ENCODE results near the gene UGT1A6. TPM values are rescaled to one million over a fixed set of nuclear protein-coding genes. Genes with fewer than 3 reads are reported as not detected.

The UGT1A6 gene
- total and polyA plus RNA-seq, 2 donors (not counting 3 experiments of a cell fraction or from before 2014, with no cell fraction given) = not detected

DNA sequence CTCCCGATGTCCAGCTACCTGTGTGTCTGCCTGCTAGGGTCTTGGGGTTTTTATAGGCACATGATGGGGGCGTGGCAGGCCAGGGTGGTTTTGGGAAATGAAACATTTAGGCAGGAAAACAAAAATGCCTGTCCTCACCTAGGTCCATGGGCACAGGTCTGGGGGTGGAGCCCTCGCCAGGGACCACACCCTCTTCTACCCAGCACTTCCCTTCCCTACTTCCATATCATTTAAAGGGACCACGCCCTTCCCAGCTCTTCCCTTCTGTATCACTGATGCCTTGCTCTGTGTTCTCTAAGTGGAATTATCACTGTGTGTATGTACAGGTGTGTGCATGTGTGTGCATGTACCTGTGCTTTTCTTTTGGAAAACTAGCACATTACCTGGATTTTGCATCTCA is 73.7 kb downstream of the UGT1A6 start:
- H3K9me1 ChIP-seq (replicated peaks; ENCODE audit: control insufficient read depth, extremely low read depth, insufficient read depth, low read length) = no peaks in the 10 kb centered on the region
- H3K79me2 ChIP-seq (ENCODE audit: control insufficient read depth, insufficient read depth, low read length) = no peaks in the 10 kb centered on the region
- no peaks in the 10 kb centered on the region for H4K20me1 ChIP-seq (replicated peaks; ENCODE audit: control insufficient read depth, extremely low read depth, insufficient read depth, low read length)
- TF ChIP-seq, protein P1, sequence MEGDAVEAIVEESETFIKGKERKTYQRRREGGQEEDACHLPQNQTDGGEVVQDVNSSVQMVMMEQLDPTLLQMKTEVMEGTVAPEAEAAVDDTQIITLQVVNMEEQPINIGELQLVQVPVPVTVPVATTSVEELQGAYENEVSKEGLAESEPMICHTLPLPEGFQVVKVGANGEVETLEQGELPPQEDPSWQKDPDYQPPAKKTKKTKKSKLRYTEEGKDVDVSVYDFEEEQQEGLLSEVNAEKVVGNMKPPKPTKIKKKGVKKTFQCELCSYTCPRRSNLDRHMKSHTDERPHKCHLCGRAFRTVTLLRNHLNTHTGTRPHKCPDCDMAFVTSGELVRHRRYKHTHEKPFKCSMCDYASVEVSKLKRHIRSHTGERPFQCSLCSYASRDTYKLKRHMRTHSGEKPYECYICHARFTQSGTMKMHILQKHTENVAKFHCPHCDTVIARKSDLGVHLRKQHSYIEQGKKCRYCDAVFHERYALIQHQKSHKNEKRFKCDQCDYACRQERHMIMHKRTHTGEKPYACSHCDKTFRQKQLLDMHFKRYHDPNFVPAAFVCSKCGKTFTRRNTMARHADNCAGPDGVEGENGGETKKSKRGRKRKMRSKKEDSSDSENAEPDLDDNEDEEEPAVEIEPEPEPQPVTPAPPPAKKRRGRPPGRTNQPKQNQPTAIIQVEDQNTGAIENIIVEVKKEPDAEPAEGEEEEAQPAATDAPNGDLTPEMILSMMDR (IDR thresholded peaks at IDR 0.05; ENCODE audit: extremely low read depth in 1 of 2, insufficient read depth in 1 of 2, low read depth in 1 of 2, low read length in 2 of 2) = no peak
- TF ChIP-seq FOS (IDR thresholded peaks at IDR 0.05; ENCODE audit: borderline replicate concordance, insufficient read depth, low read length) (no peak), EZH2 (IDR thresholded peaks at IDR 0.05; ENCODE audit: borderline replicate concordance, low read depth, low read length, severe bottlenecking) (no peak)
- no peak overlapping the region for H3K27ac ChIP-seq (ENCODE audit: insufficient read depth, low read depth, low read length)
- CTCF ChIA-PET = no interaction called here
- H3K4me2 ChIP-seq (ENCODE audit: insufficient read depth, low read length) = no peak overlapping the region
- BruUV-seq (replicated peaks) = no TSS peak
- no peak overlapping the region for H2AFZ ChIP-seq (ENCODE audit: low read depth, low read length)
- no peaks in the 10 kb centered on the region for H3K36me3 ChIP-seq (ENCODE audit: control insufficient read depth in 2 of 2, extremely low read depth in 1 of 2, insufficient read depth in 2 of 2, low read length in 2 of 2)
- DNase-seq (ENCODE audit: low read depth, low spot score) (no peak), FAIRE-seq (no peak)
- H3K9me3 ChIP-seq (replicated peaks; ENCODE audit: control insufficient read depth, insufficient read depth, low read length) = no peaks in the 10 kb centered on the region
- H3K4me3 ChIP-seq (replicated peaks in 1 of 3; ENCODE audit: insufficient read depth in 1 of 3, low read depth in 1 of 3, low read length in 3 of 3) = no peak overlapping the region
- dilution Hi-C loops (cut with MboI; ENCODE audit: extremely low pct_ligation_motif_present, low sequenced_read_pairs) (no loop called here), intact Hi-C loops (cut with micrococcal nuclease) (no loop called here)
- POLR2A ChIA-PET = no interaction called here
- H3K4me1 ChIP-seq (ENCODE audit: control insufficient read depth, extremely low read depth, insufficient read depth, low read length) = no peaks in the 10 kb centered on the region
- H3K9ac ChIP-seq (replicated peaks; ENCODE audit: extremely low read depth, insufficient read depth, low read length) = no peak overlapping the region
- H3K27me3 ChIP-seq (ENCODE audit: control insufficient read depth in 2 of 2, insufficient read depth in 2 of 2, low read length in 2 of 2) = peaks cover 1 to 4% of the 10 kb centered on the region in 2 experiments

DNA sequence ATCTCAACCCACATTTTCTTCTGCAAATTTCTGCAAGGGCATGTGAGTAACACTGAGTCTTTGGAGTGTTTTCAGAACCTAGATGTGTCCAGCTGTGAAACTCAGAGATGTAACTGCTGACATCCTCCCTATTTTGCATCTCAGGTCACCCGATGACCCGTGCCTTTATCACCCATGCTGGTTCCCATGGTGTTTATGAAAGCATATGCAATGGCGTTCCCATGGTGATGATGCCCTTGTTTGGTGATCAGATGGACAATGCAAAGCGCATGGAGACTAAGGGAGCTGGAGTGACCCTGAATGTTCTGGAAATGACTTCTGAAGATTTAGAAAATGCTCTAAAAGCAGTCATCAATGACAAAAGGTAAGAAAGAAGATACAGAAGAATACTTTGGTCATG is 75.4 kb downstream of the UGT1A6 start:
- intact Hi-C loops (cut with micrococcal nuclease) = no loop called here
- Histone ChIP-seq H3K4me1 (ENCODE audit: control insufficient read depth, extremely low read depth, insufficient read depth, low read length) (no peaks in the 10 kb centered on the region), H3K79me2 (ENCODE audit: control insufficient read depth, insufficient read depth, low read length) (no peaks in the 10 kb centered on the region), H3K27me3 (ENCODE audit: control insufficient read depth in 2 of 2, insufficient read depth in 2 of 2, low read length in 2 of 2) (peaks cover 0 to 1% of the 10 kb centered on the region in 2 experiments), H3K9ac (replicated peaks; ENCODE audit: extremely low read depth, insufficient read depth, low read length) (no peak overlapping the region), H4K20me1 (replicated peaks; ENCODE audit: control insufficient read depth, extremely low read depth, insufficient read depth, low read length) (no peaks in the 10 kb centered on the region), H3K27ac (ENCODE audit: insufficient read depth, low read depth, low read length) (no peak overlapping the region), H3K4me2 (ENCODE audit: insufficient read depth, low read length) (no peak overlapping the region), H3K9me1 (replicated peaks; ENCODE audit: control insufficient read depth, extremely low read depth, insufficient read depth, low read length) (no peaks in the 10 kb centered on the region), H3K36me3 (ENCODE audit: control insufficient read depth in 2 of 2, extremely low read depth in 1 of 2, insufficient read depth in 2 of 2, low read length in 2 of 2) (no peaks in the 10 kb centered on the region), H3K9me3 (replicated peaks; ENCODE audit: control insufficient read depth, insufficient read depth, low read length) (no peaks in the 10 kb centered on the region), H3K4me3 (replicated peaks in 1 of 3; ENCODE audit: insufficient read depth in 1 of 3, low read depth in 1 of 3, low read length in 3 of 3) (no peak overlapping the region), H2AFZ (ENCODE audit: low read depth, low read length) (no peak overlapping the region)
- POLR2A ChIA-PET = no interaction called here
- CTCF ChIA-PET = no interaction called here
- FAIRE-seq = no peak
- no TSS peak for BruUV-seq (replicated peaks)
- TF ChIP-seq GATA2 (IDR thresholded peaks at IDR 0.05; ENCODE audit: insufficient read depth, insufficient read length, low read depth, low read length) (no peak), POLR2AphosphoS5 (IDR thresholded peaks at IDR 0.05; ENCODE audit: insufficient read depth, low read depth, low read length) (no peak), FOS (IDR thresholded peaks at IDR 0.05; ENCODE audit: borderline replicate concordance, insufficient read depth, low read length) (no peak), JUN (IDR thresholded peaks at IDR 0.05; ENCODE audit: borderline replicate concordance, insufficient read depth, insufficient read length, low read depth) (no peak), EZH2 (IDR thresholded peaks at IDR 0.05; ENCODE audit: borderline replicate concordance, low read depth, low read length, severe bottlenecking) (no peak), POLR2A (IDR thresholded peaks at IDR 0.05; ENCODE audit: low read depth, low read length) (no peak), MYC (IDR thresholded peaks at IDR 0.05; ENCODE audit: low read depth, low read length) (no peak)
- TF ChIP-seq, protein P2, sequence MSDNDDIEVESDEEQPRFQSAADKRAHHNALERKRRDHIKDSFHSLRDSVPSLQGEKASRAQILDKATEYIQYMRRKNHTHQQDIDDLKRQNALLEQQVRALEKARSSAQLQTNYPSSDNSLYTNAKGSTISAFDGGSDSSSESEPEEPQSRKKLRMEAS (IDR thresholded peaks at IDR 0.05; ENCODE audit: insufficient read depth, insufficient read length) = no peak
- TF ChIP-seq, protein P1 (IDR thresholded peaks at IDR 0.05; ENCODE audit: extremely low read depth in 1 of 2, insufficient read depth in 1 of 2, low read depth in 1 of 2, low read length in 2 of 2) = no peak
- dilution Hi-C loops (cut with MboI; ENCODE audit: extremely low pct_ligation_motif_present, low sequenced_read_pairs) = no loop called here
- DNase-seq (ENCODE audit: low read depth, low spot score) = no peak
